ENCODE results near the gene GRID1.

GRID1 gene

GRCh38 chr10:86336341-86336740, 30.3 kb downstream of the GRID1 start:
- DNase-seq, result no peak

GRCh38 chr10:86335831-86336230, 30.8 kb downstream of the GRID1 start:
- DNase-seq, result no peak

- no peak for DNase-seq
Measured at GRCh38 chr10:86335257-86335656, 31.3 kb downstream of the GRID1 start.

DNA sequence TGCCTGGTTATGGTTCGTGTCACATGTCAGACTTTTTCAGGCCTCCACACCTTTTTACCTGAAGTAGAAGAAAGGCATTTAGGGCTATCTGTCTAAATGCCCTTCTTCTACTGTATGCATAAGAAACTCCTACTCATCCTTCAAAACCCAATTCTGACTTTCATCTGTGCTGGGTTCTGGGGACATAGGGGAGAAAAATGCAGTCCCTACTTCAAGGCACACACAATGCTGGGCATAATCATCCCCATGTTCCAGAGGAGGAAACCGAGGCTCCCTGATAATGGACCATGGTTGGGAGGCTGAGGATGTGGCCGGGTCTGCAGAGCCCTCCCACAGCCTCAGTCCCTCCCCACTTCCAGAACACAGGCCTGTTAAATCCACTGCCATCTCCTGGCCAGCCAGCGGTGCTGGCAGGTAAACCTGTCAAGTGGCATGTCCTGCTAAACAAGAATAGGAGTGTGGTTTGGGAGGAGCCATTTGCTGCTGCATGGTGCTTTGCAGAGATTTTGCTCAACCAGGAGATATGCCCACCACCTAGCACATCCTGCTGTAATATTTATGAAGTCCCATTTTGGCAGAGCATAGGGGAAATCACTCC, 32.0 kb downstream of the GRID1 start:
- DNase-seq, result no peak

DNA sequence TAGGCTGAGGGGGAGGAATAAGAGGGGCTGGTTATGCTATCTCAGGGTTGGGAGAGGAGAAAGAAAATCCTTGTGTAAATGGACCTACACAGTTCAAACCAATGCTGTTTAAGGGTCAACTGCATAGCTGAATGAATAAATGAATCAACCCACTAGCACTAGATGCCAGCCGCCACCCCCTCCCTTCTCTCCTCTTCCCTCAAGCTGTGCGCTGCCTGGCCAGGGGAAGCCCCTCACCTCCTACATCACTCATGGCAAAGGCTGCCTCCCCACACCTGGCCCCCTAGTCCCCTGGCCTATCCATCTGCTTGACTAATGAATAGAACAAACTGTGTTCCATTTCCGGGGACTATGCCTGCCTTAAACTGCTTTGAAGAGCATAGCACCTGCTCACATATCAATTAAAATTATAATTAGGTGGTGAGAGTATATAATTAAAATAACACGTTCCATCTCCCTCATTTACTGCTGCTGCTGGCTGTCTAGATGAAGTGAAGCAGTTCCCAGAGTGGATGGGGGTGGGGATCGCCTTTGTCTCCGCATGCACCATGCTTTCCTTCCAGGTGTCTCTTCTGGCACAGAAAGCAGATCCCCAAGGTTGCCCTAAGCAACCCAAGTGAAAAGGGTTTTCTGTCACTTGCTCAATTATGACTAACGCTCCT, 32.6 kb downstream of the GRID1 start:
- DNase-seq, result no peak

GRCh38 chr10:86331861-86332260, 34.7 kb downstream of the GRID1 start:
- DNase-seq, result no peak

GRCh38 chr10:86330778-86331763, 35.5 kb downstream of the GRID1 start:
- no peak for DNase-seq

DNA sequence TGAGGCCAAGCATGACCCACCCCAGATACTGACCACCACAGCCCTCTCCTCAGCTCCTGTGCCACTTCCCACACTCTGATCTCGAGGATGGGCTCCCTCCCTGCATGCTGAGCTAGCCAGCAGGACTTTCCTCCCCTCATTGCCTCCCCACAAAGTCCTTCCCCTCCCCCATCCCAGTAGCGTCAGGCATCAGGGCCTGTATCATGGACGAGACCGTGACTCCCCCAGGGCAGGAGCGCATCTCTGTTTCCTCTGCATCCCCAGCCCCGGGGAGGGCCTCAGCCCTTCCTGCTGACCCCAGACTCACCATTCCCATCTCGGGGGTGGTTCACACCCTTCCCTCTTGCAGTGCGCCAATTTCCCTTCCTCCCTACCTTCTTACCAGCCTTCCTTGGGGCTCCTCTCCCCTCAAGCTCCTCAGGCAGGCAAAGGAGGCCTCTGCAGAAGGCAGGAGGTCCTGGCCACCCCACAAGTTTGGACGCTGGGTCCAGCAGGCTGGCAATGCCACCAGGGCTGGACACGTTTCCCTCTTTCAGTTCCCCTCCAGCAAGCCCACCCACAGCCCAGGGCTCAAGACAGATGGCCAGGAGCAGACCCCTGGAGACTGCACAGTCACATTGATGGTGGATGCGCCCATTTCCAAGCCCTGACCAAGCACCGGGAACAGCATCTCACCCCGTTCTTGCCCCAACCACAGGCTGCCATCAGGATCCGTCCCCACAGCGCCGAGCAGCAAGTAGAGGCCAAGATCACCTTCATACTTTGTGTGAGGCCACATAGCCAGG, 36.5 kb downstream of the GRID1 start:
- no peak for DNase-seq

DNA sequence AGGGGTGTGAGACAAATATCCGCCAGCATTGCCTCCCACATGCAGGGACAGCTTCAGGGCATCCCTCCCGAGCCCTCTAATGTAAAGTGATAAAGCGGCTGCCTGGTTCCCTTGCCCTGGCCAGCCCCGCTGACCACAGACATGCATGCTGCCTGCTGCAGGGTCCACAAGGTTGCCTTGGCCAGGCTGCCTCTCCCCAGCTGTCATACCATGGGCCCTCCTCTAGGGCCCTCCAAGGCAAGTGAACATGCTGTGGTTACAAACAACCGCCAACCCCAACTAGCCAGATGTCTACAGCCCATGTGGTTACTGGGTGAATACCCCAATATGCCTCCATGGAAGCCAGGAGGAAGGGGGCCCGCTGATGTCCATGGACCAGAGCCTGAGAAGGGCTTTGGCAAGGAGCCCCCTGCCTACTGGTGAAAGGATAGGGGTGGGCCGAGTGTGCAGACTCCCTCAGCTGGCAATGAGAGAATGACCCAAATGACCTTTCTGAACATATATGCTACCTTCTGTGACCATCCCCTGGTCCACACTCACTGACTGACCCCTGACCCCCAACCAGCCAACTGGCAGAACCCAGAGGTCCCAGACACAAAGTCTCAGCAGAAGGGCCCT, 37.4 kb downstream of the GRID1 start:
- DNase-seq, result no peak

DNA sequence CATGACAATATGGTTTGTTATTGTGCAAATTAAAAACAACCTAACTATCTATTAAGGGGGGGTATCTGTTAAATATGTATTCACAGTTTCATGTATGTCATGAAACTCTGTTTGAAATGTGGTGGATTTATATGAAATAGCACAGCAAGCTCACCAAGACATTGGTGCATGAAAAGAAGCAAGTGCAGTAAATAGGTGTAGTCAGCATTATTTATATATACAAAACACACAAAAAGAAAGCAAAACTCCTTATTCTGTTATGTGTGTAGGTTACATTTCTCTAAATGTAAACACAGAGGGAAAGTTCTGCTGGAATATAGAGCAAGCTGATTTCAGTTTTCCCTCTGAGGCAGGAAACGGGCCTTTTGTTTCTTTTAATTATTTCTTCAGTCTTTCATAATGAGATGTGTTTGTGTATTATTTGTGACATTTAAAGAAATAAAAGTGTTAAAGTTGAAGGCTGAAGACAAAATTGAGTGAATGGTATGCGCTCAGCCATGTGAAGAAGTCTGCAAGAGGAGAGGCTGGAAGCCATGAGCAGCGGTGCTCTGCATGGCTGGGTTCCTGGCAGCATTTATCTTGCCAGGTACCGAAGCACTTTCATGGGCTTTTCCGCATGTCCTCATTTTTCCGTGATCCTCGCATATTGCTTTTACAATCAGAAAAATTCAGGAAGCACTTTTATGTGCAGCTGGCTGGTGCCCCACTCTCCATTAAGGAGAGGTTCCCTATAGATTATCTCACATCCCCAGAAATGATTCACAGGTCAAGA, 38.5 kb downstream of the GRID1 start:
- DNase-seq, result no peak

GRCh38 chr10:86325158-86325557, 41.4 kb downstream of the GRID1 start:
- DNase-seq, result no peak

DNA sequence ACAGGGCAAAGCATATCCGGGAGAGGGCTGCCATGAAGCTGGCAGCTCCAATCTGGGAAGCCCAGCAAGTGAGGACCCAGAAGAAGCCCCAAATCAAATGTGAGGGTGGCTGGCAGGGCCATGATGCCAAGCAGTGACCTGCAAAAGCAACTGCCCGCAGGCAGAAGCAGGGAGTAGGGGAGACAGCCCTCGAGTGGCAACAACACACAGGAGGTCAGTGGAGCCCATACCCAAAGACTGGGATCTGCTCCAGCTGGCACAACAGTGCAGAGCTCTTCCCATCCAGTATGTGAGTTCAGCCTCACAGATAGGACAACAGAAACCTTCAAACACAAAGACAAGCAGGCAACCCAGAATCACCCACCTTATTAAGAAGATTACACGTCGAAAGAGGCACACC, 45.0 kb downstream of the GRID1 start:
- peak; percentile 9 for DNase-seq

GRCh38 chr10:86319676-86320075, 46.9 kb downstream of the GRID1 start:
- peak; percentile 2 for DNase-seq

DNA sequence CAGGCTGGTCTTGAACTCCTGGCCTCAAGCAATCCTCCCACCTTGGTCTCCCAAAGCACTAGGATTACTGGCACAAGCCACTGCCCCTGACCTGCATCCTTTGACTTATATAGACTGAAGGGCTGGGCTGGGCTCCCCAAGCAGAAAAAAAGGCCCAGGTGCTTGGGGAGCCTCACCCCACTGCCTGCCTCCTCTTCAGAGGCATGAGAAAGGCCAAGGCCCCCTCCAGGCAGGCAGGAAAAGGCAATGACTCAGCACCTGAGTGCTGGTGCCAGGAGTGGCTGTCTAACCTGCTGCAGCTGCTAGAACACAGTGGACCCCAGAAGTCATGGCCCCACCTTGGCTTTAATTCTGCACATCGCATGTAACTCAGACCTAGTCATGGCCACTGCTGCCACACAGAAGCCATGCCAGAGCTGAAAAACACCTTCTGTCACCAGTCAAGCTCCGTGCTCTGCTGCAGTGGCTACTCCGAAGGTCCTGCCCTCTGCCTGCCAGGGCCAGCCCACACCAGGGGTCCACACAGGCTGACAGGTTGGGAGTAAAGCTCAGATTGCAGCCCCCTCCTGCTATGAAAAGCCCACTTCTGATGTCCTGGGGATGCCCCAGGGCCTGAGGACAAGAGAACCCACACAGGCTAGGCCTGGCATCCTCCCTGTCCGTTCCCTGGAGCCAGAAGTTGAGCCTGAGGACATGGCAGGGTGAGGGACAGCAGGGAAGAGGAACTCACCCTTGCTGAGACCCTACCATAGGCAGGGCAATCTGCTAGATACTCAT, 48.5 kb downstream of the GRID1 start:
- no peak for DNase-seq

DNA sequence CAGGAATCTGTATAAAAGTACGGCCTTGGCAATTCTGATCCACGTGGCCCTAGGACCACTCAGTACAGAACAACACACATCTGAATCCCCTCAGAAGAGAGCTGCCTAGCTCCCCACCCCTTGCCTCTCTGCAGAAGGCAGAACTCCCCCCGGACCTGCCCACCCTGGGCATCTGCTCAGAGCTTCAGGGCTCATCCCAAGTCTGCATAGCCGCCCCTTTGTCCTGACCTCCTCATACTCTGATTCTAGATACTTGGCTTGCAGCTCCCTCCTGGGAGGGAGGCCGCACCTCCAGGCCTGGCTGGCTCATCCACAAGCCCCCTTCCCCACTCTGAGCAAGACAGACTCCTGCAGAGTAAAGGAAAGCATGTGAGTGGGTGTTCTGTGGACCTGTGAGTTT, 49.6 kb downstream of the GRID1 start:
- DNase-seq, result no peak

- DNase-seq, result no peak
Measured at GRCh38 chr10:86316274-86316835, 50.2 kb downstream of the GRID1 start.

GRCh38 chr10:86315549-86315942, 51.0 kb downstream of the GRID1 start:
- DNase-seq, result no peak

DNA sequence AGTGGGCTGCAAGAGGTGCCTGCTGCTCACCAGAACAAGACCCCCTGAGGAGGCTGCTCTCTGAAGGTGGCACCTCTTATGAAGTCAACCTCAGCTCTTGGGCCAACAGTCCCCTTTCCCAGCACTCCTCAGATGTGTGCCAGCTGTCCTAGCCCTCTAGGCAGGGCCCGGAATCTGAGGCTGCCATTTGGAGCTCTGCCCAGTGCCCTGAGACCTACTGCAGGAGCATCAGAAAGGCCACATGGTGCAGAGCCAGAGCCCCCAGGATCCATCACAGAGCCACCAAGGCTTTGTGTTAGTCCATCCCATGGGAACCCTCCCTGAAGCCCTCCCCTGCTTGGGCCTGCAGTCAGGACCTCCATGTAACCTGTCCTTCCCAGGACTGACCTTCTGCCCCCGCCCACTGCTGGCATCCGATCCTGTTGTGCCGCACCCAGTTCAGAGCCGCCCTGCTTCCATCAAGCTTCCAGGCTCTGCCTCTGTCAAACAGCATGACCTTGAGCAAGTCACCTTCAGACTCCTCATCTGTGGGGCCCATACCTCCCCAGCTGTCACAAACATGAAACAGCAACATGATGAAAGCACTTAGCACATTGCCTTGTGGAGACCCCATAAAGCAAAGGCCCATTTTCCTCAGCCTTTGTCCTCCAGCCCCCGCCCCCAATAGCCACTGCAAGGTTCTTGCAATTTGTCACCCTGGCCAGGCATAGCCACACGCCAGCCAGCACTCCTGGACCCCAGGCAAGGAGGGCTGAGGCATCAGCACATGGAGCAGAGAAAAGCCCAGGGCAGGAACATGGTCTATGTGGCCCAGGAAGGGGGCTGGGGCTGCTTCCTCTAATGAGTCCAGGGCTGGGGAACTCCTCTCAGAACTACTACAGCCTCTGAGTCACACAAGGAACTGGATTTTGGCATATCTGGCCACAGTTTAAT, 51.7 kb downstream of the GRID1 start:
- DNase-seq, result no peak

DNA sequence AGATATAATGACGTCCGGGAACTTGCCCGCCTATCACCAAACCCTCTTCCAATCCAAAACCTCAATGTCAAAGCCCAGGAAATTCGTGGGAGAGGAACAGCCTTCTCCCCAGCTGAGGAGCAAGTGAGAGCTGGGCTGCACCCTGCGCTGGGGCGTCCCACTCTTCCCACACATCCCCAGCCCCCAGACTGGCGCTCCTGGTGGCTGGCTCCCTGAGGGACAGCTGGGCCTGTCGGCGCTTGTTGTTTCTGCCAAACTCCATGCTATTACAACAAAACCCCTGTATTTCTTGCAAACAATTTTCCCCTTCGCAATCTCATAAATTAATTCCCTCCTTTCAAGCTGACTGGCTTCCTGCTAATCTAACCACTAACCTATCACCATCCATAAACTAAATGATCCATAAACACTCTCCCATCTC, 53.0 kb downstream of the GRID1 start:
- no peak for DNase-seq
